HG03354 (cell line): Measurements from ENCODE around the gene MCC.

Experiments
- ATAC-seq: cut with Tn5 transposase; IDR thresholded peaks from one replicate; pipeline ENCODE4 v1.9.1; 2021; ENCODE audit warnings: mild to moderate bottlenecking; ENCODE audit not compliant: unreplicated experiment, poor library complexity, severe bottlenecking

MCC gene

DNA sequence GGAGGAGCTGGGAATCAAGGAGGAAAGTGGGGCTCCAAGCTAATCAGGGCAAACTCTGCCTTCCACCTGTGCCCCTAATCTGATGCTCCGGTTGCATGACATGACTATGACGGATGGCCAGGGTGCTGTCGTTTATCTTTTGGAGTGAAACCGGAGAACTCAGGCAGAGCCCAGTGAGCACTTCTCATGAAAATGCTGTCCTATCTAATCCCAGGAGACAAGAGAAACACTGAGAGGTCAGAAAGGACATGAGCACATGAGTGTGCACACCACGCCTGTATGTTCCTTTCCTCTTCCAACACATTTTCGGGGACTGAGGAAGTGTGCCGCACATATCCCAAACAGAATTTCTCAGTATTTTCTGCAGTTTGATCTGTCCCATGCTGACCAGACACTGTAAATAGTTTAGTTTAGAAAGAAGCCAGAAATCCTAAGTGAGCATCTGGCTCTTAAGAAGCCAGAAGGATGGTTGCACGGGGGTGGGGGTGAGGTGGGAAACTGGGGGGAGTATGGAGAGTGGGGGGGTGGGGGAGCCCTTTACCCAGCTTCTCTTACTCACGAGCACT lies 270.6 kb downstream of the MCC start:
- ATAC-seq: no peak

- ATAC-seq: no peak
These were observed 271.7 kb downstream of the MCC start for GRCh38 chr5:113216545-113216944.

DNA sequence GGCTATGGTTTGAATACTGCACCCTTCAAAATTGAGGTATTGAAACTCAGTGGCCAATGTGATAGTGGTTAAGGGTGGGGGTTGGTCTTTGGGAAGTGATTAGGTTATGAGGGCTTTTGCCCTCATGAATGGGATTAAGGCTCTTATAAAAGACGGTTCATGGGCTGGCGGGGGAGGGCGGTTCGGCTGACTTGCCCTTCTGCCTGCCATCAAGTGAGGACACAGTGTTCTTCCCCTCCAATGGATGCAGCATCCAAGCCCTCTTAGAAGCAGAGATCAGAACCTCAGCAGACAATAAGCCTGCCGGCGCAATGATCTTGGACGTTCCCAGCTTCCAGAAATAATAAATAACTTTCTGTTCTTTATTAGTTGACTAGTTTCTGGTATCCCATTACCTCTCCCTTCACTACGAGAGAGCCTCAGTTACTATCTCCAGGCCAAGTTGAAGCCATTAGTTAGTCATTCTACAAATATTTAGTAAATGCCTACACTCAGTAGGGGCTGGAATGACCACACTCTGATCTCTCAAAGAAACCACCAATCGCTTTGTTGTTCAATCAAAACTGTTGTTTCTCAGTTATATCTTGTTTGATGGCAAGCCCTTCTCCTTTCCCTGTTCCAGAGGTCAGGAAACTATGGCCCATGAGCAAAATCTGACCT lies 272.7 kb downstream of the MCC start:
- no peak for ATAC-seq

GRCh38 chr5:113214606-113215323 lies 273.5 kb downstream of the MCC start:
- ATAC-seq: no peak

GRCh38 chr5:113213551-113214425 lies 274.5 kb downstream of the MCC start:
- ATAC-seq: peak; percentile 86

- ATAC-seq: no peak
These were observed 275.9 kb downstream of the MCC start for GRCh38 chr5:113212244-113212920.

- ATAC-seq: no peak
These were observed 278.8 kb downstream of the MCC start for GRCh38 chr5:113209498-113209897.

- ATAC-seq: no peak
These were observed 282.4 kb downstream of the MCC start for GRCh38 chr5:113205807-113206206.

DNA sequence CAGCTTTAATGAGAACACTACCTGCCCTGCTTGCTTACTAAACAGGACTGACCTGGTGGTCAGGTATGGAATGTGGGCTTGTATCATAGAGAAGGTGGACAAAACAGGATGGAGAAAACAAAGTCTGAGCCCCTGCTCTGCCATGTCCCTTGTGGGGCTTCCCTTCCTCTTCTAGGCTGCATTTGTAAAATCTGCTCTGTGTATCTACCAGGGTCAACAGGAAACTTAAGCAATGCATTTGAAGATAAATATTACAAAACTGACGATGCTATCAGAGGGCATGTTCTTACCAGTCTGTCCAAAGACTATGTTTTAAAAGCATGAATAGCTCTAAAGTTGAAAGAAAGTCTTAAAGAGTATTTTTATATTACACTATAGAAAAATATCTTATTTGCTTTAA lies 282.9 kb downstream of the MCC start:
- ATAC-seq: no peak

GRCh38 chr5:113204525-113205161 lies 283.6 kb downstream of the MCC start:
- no peak for ATAC-seq

DNA sequence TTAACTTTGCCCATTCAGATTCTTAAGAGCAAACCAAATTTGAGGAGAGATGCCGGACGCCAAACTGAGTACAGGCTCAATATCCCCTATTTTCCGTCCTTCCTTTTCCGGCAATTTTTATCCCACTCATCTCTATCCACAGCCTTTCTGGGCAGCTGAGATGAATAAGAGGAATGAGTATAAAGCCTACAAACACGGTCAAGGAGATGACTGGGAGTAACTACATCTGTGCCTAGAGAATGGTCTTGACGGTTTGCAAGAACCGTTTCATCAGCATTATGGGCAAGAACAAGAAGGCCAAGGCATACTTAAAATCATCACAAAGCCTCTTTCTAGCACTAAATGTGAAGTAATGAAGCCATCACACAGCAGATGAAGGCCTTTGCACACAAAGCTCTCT lies 284.3 kb downstream of the MCC start:
- no peak for ATAC-seq

GRCh38 chr5:113202746-113203716 lies 285.2 kb downstream of the MCC start:
- no peak for ATAC-seq

DNA sequence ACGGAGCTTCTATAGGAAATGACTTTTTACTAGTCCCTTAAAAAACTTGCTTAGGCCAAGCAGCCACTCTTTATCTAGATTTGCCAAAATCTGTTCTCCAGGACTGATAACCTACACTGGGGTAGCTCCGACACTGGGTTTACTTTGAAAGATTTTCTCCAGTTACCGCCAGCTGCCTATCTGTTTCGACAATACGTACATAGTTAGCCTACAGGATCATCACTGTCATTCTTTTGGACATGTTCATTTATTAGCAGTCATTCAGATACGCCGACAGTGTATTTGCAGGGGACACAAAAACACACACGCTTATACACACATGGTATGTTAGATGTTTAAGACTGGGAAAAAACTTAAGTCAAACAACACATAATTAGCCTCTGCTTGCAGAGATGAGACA lies 286.0 kb downstream of the MCC start:
- no peak for ATAC-seq

- no peak for ATAC-seq
These were observed 286.5 kb downstream of the MCC start for GRCh38 chr5:113201715-113202114.

DNA sequence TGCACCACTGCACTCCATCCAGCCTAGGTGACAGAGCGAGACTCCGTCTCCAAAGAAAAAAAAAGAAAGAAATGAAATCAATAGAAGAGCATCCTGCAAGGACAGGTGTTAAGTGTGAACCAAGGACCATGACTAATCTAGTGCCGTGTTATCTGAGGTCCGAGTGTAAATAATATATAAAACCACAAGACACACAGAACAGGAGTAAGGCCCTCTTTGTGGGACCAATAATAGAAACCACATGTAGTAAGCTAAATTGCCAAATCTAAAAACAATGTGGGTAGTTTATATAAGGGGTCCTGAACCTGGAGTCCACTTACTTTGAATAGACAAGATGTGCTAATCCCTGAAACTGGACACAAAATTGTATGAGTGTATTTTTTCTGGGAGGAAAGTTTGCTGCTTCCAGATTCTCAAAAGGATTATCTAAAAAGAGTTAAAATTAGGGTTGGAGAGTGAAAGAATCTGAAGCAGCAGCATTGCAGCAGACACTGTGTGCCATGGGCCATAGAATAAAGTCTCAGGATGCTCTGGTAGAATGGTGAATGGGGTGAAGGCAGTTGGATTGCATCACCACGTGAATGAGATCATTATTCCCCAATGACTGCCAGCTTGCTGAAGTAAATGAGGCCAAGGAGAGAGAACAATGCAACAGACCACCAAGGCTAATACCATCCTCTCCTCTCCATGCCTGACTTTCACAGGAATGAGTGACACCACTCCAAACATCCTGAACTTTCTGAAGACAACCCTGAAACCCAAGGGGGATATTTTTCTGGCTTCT lies 288.9 kb downstream of the MCC start:
- no peak for ATAC-seq

DNA sequence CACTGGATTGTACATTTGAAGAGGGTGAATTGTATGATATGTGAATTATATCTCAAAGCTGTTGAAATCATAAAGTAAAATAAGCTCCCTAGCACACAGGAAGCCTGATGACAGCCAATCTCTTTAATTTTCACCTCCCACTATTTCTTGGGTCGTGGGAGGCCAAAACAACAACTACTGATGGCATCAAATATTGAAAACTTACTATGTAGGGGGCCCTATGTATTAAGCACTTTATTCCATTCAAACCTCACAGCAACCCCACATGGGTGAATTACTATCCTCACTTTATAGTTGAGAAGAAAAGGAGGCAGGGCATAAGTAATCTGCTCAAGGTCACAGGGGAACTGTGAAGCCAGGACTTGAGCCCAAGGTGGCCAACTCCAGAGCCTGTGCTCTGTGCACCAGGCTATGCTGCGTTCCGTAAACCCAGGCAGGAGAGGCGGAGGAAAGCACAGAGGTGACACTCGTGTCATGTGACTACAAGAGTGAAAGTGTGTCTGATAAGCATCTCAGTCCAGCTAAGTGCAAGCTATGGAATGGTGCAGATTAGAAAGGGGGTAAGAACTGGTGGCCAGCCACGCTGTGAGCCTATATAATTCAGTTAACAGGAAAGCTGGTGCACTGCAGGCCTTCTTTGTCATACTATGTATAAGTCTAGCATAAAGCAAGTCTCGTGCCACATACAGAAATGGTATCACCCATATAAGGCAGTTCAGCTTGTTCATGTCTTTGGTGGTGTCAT lies 290.6 kb downstream of the MCC start:
- ATAC-seq: no peak

- no peak for ATAC-seq
These were observed 292.5 kb downstream of the MCC start for GRCh38 chr5:113195771-113196170.
